Measurements from ENCODE around the gene CPT1B. TPM values are rescaled to one million over a fixed set of nuclear protein-coding genes. Genes with fewer than 3 reads are reported as not detected.
A peak's percentile ranks its signal among the peaks of the same experiment; 100 is the strongest.

Gene CPT1B
- polyA plus RNA-seq, 2 donors: 9.4 to 55.5 TPM

GRCh38 chr22:50548921-50549790 lies 29.1 kb downstream of the CPT1B start:
- H3K4me1 ChIP-seq (ENCODE audit: control insufficient read depth in 2 of 2, insufficient read depth in 2 of 2, low read length in 1 of 2): peaks cover 1 to 16% of the 10 kb centered on the region in 2 donors
- no peak overlapping the region for H3K27ac ChIP-seq (ENCODE audit: low read depth in 2 of 2, low read length in 1 of 2)
- WGBS, 2 donors: 66 to 71% methylated on average over 49 to 68 of the region's 68 CpGs
- no peaks in the 10 kb centered on the region for H3K36me3 ChIP-seq (ENCODE audit: control insufficient read depth in 2 of 2, insufficient read depth in 2 of 2, low read length in 1 of 2)
- no peaks in the 10 kb centered on the region for H3K9me3 ChIP-seq (ENCODE audit: control insufficient read depth in 2 of 2, insufficient read depth in 1 of 2, low read depth in 1 of 2, low read length in 1 of 2)
- H3K4me3 ChIP-seq (ENCODE audit: low read depth in 1 of 2, low read length in 2 of 2): peak overlapping the region in 1 of 2 donors; percentile 26
- H3K27me3 ChIP-seq (ENCODE audit: control insufficient read depth in 1 of 2, insufficient read depth in 2 of 2, low read length in 2 of 2): no peaks in the 10 kb centered on the region

DNA sequence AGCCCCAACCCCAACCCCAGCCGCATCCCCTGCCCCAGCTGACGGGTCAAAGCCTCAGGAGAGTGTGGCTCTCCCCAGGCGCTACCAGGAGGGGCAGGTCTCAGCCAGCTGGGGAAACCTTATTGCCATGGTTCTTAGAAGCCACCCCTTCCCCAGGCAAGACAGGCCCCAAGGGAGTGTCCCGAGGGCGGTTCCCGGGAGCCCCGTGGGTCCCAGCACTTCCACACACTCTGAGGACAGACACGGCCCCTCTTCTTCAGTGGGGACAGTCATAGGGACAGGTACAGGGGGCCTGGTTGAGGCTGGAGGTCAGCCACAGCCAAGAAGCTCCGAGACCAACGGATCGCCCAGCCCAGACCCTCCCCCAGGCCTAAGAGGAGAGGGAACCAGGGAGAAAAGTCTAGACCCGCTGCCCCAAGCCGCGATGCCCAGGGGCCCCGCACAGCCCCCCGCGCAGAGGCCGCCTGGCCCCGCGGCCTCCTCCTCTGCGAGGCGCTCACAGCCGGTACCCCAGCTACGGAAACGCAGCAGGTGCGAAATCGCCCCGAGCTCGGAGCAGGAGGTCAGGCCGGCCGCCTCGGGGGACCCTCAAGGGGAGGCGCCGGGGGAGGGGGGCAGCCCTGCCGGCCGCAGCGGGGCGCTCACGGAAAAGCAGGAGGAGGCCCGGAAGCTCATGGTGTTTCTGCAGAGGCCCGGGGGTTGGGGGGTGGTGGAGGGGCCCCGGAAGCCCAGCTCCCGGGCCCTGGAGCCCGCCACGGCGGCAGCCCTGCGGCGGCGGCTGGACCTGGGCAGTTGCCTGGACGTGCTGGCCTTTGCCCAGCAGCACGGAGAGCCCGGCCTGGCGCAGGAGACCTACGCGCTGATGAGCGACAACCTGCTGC lies 29.9 kb downstream of the CPT1B start:
- peak overlapping the region in 1 of 2 donors; percentile 26 for H3K4me3 ChIP-seq (ENCODE audit: low read depth in 1 of 2, low read length in 2 of 2)
- no peaks in the 10 kb centered on the region for H3K36me3 ChIP-seq (ENCODE audit: control insufficient read depth in 2 of 2, insufficient read depth in 2 of 2, low read length in 1 of 2)
- H3K4me1 ChIP-seq (ENCODE audit: control insufficient read depth in 2 of 2, insufficient read depth in 2 of 2, low read length in 1 of 2): peaks cover 4 to 16% of the 10 kb centered on the region in 2 donors
- H3K27ac ChIP-seq (ENCODE audit: low read depth in 2 of 2, low read length in 1 of 2): no peak overlapping the region
- H3K27me3 ChIP-seq (ENCODE audit: control insufficient read depth in 1 of 2, insufficient read depth in 2 of 2, low read length in 2 of 2): no peaks in the 10 kb centered on the region
- 23 to 36% methylated on average over 47 to 56 of the region's 56 CpGs for WGBS, 2 donors
- H3K9me3 ChIP-seq (ENCODE audit: control insufficient read depth in 2 of 2, insufficient read depth in 1 of 2, low read depth in 1 of 2, low read length in 1 of 2): no peaks in the 10 kb centered on the region

DNA sequence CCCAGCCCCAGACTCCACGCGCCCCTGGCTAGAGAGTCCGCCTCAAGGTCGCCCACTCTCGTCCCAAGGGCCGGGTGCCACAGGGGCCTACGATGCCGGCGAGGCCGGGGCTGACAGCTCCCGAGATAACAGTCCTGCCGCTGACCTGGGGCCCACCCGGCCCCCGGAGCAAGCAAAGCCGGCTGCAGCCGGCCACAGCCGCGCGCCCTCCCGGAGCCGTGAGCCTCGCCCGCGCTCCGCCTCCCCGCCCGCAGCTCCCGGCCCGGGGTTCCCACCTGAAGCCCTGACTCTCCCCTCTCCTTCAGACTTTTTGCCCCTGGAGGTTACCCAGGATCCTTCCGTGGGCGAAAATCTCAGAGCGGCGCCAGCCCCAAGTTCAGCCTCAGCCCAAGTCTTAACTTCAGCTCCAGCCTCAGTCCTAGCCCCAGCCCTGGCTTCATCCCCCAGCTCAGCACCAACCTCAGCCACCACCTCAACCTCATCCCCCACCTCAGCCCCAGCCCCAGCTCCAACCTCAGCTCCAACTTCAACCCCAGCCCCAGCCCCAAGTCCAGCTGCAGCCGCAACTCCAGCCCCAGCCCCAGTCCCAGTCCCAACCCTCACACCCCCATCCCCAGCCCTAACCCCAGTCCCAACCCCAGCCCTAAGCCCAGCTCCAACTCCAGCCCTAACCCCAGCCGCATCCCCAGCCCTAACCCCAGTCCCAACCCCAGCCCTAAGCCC lies 30.8 kb downstream of the CPT1B start:
- H3K27ac ChIP-seq (ENCODE audit: low read depth in 2 of 2, low read length in 1 of 2): no peak overlapping the region
- WGBS, 2 donors: 20 to 21% methylated on average over 28 to 35 of the region's 35 CpGs
- H3K4me3 ChIP-seq (ENCODE audit: low read depth in 1 of 2, low read length in 2 of 2): no peak overlapping the region
- H3K27me3 ChIP-seq (ENCODE audit: control insufficient read depth in 1 of 2, insufficient read depth in 2 of 2, low read length in 2 of 2): no peaks in the 10 kb centered on the region
- peaks cover 4 to 19% of the 10 kb centered on the region in 2 donors for H3K4me1 ChIP-seq (ENCODE audit: control insufficient read depth in 2 of 2, insufficient read depth in 2 of 2, low read length in 1 of 2)
- no peaks in the 10 kb centered on the region for H3K9me3 ChIP-seq (ENCODE audit: control insufficient read depth in 2 of 2, insufficient read depth in 1 of 2, low read depth in 1 of 2, low read length in 1 of 2)
- no peaks in the 10 kb centered on the region for H3K36me3 ChIP-seq (ENCODE audit: control insufficient read depth in 2 of 2, insufficient read depth in 2 of 2, low read length in 1 of 2)

GRCh38 chr22:50546326-50547262 lies 31.6 kb downstream of the CPT1B start:
- H3K27me3 ChIP-seq (ENCODE audit: control insufficient read depth in 1 of 2, insufficient read depth in 2 of 2, low read length in 2 of 2): no peaks in the 10 kb centered on the region
- no peak overlapping the region for H3K4me3 ChIP-seq (ENCODE audit: low read depth in 1 of 2, low read length in 2 of 2)
- 52 to 69% methylated on average over 55 to 78 of the region's 78 CpGs for WGBS, 2 donors
- no peak overlapping the region for H3K27ac ChIP-seq (ENCODE audit: low read depth in 2 of 2, low read length in 1 of 2)
- H3K9me3 ChIP-seq (ENCODE audit: control insufficient read depth in 2 of 2, insufficient read depth in 1 of 2, low read depth in 1 of 2, low read length in 1 of 2): no peaks in the 10 kb centered on the region
- H3K36me3 ChIP-seq (ENCODE audit: control insufficient read depth in 2 of 2, insufficient read depth in 2 of 2, low read length in 1 of 2): no peaks in the 10 kb centered on the region
- peaks cover 4 to 19% of the 10 kb centered on the region in 2 donors for H3K4me1 ChIP-seq (ENCODE audit: control insufficient read depth in 2 of 2, insufficient read depth in 2 of 2, low read length in 1 of 2)

GRCh38 chr22:50545522-50546325 lies 32.5 kb downstream of the CPT1B start, which contains the start of gene KLHDC7B:
KLHDC7B (plus strand) TSS chr22:50545899; CDS start chr22:50546244, 345 bp downstream.
- peak within 1 kb of the TSS; percentile 74 to 85 for H3K27ac ChIP-seq (ENCODE audit: low read depth in 2 of 2, low read length in 1 of 2)
- no peak within 1 kb of the TSS for H3K4me3 ChIP-seq (ENCODE audit: low read depth in 1 of 2, low read length in 2 of 2)
- H3K4me1 ChIP-seq (ENCODE audit: control insufficient read depth in 2 of 2, insufficient read depth in 2 of 2, low read length in 1 of 2): peaks cover 4 to 19% of the 10 kb centered on the region in 2 donors
- no peaks in the 10 kb centered on the region for H3K27me3 ChIP-seq (ENCODE audit: control insufficient read depth in 1 of 2, insufficient read depth in 2 of 2, low read length in 2 of 2)
- H3K36me3 ChIP-seq (ENCODE audit: control insufficient read depth in 2 of 2, insufficient read depth in 2 of 2, low read length in 1 of 2): no peaks in the 10 kb centered on the region
- no peaks in the 10 kb centered on the region for H3K9me3 ChIP-seq (ENCODE audit: control insufficient read depth in 2 of 2, insufficient read depth in 1 of 2, low read depth in 1 of 2, low read length in 1 of 2)
- WGBS, 2 donors: 58 to 64% methylated on average over 10 of the region's 10 CpGs

- Histone ChIP-seq H3K4me1 (ENCODE audit: control insufficient read depth in 2 of 2, insufficient read depth in 2 of 2, low read length in 1 of 2) (peaks cover 4 to 19% of the 10 kb centered on the region in 2 donors), H3K27ac (ENCODE audit: low read depth in 2 of 2, low read length in 1 of 2) (peak overlapping the region; percentile 74 to 85)
- 41 to 49% methylated on average over 5 of the region's 5 CpGs for WGBS, 2 donors
Observed at GRCh38 chr22:50544746-50545253, 33.4 kb downstream of the CPT1B start.

GRCh38 chr22:50544078-50544745 lies 34.0 kb downstream of the CPT1B start:
- H3K4me3 ChIP-seq (ENCODE audit: low read depth in 1 of 2, low read length in 2 of 2): peak overlapping the region; percentile 25 to 30
- no peaks in the 10 kb centered on the region for H3K9me3 ChIP-seq (ENCODE audit: control insufficient read depth in 2 of 2, insufficient read depth in 1 of 2, low read depth in 1 of 2, low read length in 1 of 2)
- no peaks in the 10 kb centered on the region for H3K36me3 ChIP-seq (ENCODE audit: control insufficient read depth in 2 of 2, insufficient read depth in 2 of 2, low read length in 1 of 2)
- H3K4me1 ChIP-seq (ENCODE audit: control insufficient read depth in 2 of 2, insufficient read depth in 2 of 2, low read length in 1 of 2): peaks cover 4 to 17% of the 10 kb centered on the region in 2 donors
- H3K27ac ChIP-seq (ENCODE audit: low read depth in 2 of 2, low read length in 1 of 2): peak overlapping the region; percentile 74 to 85
- H3K27me3 ChIP-seq (ENCODE audit: control insufficient read depth in 1 of 2, insufficient read depth in 2 of 2, low read length in 2 of 2): no peaks in the 10 kb centered on the region
- WGBS, 2 donors: 3% methylated on average over 52 of the region's 52 CpGs

More at GRCh38 chr22:50544746-50545253, 33.4 kb downstream of the CPT1B start:
- no peak overlapping the region for H3K4me3 ChIP-seq (ENCODE audit: low read depth in 1 of 2, low read length in 2 of 2)
- H3K36me3 ChIP-seq (ENCODE audit: control insufficient read depth in 2 of 2, insufficient read depth in 2 of 2, low read length in 1 of 2): no peaks in the 10 kb centered on the region
- H3K9me3 ChIP-seq (ENCODE audit: control insufficient read depth in 2 of 2, insufficient read depth in 1 of 2, low read depth in 1 of 2, low read length in 1 of 2): no peaks in the 10 kb centered on the region
- no peaks in the 10 kb centered on the region for H3K27me3 ChIP-seq (ENCODE audit: control insufficient read depth in 1 of 2, insufficient read depth in 2 of 2, low read length in 2 of 2)
